A204.1 (cell line): ENCODE measurements around the gene CCND3.
"Not testable (repeated sequence)": the region's sequence is repeated elsewhere in the genome, so short reads cannot be mapped to it uniquely, and the experiment has no call there.

Source experiments
- FAIRE-seq: peaks from 2 replicates; lab custom pipeline; 2012; peaks lifted over from hg19 to GRCh38; lab: Jason Lieb, UNC

CCND3 gene

DNA sequence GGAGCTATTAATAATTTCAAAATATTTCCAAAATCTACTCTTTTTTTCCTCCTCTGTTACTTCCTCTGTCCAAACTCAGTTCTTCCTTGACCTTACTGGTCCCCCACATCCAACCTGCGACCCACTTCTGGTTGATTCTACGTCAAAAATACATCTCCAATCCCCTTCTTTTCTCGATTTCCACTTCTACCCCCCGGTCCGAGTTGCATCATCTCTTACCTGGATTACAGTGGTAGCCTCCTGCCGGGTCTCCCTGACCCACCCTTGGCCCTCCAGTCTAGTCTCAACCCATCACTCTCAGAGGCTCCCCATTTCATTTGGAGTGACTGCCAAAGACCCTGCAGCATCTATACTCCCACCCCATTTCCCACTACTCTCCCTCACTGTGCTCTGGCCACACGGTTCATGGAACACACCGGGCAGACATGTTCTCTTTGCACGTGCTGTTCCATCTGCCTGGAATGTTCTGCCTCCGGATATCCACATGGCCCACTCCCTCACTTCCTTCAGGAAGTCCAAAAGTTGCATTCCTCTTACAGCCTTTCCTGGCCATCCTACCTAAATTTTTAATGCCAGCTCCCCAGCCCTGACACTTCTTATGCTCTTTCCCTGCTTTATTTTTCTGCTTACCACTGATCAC is 6.1 kb upstream of the CCND3 start:
- FAIRE-seq: no peak

- FAIRE-seq: no peak
These were observed 1.8 kb upstream of the CCND3 start for GRCh38 chr6:41943456-41943855.

DNA sequence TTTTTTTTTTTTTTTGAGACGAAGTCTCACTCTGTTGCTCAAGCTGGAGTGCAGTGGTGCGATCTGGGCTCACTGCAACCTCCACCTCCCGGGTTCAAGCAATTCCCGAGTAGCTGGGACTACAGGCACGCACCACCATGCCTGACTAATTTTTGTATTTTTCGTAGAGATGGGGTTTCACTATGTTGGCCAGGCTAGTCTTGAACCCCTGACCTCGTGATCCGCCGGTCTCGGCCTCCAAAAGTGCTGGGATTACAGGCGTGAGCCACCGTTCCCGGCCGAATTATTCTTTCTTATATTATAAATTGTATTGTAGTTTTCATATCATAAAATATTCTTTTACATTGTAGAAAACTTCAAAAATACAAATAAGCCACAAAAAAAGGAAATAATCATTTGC is 1.3 kb upstream of the CCND3 start:
- FAIRE-seq: not testable (repeated sequence)

GRCh38 chr6:41942067-41942851 is 651 bp upstream of the CCND3 start:
- no peak for FAIRE-seq

DNA sequence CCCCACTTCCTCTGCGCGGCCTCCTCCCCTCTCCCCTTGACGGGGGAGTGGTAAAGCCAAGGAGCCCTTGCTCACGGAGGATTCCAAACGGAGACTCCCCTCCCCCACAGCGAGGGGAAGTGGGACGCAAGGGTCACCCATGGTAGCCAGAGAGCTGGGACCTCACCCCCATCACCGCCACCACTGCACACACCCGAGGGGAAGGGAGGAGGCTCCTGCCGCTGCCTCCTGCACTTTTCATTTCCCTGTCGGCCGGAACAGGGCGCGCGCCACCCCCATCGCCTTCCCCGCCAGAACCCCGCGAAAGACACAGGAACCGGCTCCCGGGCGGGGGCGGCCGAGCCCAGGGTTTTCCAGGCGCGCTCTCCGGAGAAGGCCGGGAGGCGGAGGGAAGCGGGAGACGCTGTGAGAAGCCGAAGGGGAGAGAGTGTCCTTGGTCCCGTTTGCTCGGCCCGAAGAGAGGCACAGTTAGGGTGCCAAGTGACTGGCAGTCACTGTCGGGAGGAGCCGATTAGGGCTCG is 789 bp downstream of the CCND3 start:
- FAIRE-seq: no peak

DNA sequence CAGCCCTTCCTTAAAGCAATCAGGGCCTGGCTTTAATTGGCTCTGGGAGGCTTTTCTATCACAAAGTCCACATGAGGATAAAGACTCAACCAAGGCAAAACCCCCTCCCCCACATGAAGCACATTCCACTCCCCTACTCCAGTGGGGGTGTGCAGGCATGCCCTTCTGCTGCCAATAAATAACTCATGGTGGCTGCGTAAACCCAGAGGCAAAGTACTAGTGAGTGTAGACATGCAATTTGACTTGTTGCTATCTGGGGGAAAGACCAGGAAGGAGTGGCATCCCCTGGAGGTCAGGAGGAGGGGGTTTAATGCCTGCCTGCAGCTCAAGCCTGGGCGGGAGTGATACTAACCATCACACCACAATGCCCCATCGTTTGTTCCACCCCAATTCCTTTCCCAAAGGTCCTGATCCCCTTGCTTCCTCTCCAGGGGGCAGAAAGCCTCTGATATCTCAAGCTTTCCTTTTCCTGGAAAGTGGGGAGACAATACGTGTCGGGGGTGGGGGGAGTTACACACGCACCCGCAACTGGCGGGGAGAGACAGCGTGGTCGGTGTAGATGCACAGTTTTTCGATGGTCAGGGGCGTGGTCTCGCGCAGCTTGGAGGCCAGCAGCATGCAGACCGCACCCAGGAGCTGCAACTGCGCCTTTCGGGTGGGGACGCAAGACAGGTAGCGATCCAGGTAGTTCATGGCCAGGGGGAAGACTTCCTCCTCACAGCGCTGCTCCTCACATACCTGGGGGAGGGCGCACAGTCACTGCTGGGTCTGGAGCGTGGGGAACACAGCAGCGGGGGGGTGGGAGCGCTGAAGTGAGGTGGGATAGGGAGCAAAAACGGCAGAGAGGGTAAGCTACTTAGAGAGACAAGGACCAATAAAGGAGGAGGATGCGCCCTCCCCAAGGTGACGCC is 1.5 kb downstream of the CCND3 start:
- no peak for FAIRE-seq

DNA sequence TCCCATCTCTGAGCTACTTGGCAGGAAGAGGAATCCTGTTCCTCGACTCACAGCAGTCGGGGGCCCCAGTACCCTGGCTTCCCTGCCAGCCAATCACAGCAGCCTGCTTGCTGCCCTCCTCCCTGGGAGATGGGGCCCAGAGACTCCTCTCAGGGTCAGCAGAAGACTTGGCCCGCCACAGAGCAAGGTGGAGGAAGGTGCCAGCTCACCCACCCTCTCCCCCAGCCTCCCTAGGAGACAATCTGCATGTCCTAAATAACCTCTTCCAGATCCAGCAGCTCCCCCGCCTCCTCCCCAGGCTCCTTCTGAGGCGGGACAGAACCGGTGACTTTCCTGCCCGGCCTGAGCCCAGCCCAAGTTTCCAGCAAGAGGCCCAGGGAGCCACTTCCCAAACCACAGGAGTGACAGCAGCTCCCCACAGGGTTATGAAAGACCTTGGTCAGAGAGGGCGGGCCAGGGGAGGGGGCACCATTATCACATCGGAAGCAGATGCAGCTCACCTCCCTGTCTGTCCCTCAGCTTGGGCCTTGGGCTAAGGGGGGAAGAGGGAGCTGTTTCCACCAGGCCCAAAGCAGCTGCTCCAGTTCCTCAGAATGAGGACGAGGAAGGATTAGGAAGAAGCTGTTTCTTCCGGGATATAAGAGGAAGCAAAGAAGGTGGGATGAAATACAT is 2.3 kb downstream of the CCND3 start:
- no peak for FAIRE-seq

DNA sequence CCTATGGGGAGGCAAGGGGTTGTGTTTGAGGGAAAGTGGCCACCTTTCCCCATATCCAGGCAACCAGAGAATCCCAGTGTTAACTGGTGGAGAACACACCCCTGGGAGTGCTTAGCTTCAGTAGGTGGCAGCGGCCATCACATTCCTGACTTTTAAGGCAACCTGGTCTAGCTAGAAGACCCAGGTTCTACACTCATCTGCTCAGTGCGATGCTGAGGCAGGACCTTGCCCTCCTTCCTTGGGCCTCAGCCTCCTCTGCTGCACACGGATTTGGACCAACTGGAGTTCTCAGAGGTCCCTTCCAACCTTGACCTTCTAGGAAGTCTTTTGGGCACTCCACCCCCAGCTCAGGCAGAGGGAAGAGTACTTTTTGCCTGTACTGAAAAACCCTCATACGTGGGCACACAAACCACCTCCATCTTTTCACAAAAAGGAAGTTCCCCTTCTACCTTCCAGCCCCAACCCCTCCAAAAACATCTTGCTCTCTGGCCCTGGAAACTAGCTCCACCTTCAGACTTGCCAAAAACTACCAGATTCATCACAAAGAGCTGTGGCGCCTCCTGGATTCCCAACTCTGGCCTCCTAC is 2.9 kb downstream of the CCND3 start:
- FAIRE-seq: no peak

- FAIRE-seq: no peak
These were observed 3.6 kb downstream of the CCND3 start for GRCh38 chr6:41937861-41938574.

DNA sequence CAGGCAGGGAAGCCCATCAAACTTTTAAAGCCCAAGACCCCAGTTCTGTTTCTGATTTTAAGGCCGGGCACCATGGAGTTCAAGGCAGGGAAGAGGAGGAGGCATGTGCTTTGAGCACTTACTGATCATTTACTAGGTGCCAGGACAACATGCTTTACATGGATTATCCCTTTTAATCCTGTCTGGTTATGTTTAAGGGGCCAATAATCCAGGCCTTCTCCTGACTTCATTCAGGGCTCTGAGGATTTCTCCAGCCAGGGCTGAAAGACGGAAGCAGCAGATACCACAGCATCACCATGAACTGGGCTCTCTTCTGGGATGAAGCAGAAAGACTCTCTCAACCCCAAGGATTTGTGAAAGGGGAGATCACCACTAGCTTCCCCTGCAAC is 4.1 kb downstream of the CCND3 start:
- FAIRE-seq: no peak

GRCh38 chr6:41936073-41936837 is 5.4 kb downstream of the CCND3 start:
- FAIRE-seq: no peak

- FAIRE-seq: no peak
These were observed 5.9 kb downstream of the CCND3 start for GRCh38 chr6:41935685-41936072.

DNA sequence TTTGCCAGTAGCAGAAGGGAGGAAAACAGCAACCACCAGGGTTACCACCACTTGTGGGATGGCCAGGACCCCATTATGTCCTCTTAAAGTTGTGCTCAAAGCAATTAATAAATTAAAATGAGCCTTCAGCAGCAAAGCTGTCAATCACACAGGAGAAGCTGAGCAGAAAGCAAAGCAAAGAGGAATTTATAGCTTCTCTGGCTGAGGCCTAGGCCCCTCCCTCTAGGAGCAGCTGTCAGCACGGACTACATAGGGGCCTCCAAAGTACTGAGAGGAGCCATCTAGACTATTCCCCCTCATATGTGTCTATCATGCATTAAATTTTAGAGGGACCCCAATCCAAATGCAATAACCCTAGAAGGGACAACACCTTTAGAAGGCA is 6.4 kb downstream of the CCND3 start:
- FAIRE-seq: no peak

- FAIRE-seq: no peak
These were observed 7.1 kb downstream of the CCND3 start for GRCh38 chr6:41934278-41935192.

GRCh38 chr6:41932378-41932777 is 9.2 kb downstream of the CCND3 start:
- FAIRE-seq: no peak

DNA sequence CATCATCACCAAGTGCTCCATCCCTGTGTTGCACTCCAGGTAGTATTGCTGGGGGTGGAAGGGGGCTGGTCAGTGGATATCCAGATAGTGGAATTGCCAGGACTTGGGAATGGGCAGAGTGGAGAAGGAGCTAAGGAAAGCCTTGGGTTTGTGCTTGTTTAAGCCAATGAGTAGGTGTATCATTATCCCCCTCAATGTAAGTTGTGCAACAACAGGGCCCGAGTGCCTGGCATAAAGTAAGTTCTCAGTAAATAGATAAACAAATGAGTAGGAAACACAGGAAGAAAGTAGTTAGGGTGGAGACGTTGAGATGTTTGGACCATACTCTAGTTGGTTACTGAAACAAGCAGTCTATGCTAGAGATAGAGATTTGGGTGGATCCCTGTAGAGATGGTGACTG is 9.8 kb downstream of the CCND3 start:
- FAIRE-seq: no peak

DNA sequence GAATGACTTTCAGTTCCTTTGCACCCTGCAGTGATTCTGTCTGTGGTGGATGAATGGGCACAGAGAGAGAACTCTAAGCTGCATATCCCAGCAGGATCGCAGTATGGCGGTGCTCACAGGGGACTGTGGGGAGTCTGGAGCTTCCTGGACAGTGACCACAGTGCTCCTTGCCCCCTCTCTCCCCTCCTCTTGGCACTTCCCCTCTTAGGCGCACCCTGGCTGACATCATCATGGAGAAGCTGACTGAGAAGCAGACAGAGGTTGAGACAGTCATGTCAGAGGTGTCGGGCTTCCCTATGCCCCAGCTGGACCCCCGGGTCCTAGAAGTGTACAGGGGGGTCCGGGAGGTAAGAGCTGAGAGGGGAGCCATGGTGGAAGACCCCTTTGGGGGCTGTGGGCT is 11.7 kb downstream of the CCND3 start:
- FAIRE-seq: no peak

DNA sequence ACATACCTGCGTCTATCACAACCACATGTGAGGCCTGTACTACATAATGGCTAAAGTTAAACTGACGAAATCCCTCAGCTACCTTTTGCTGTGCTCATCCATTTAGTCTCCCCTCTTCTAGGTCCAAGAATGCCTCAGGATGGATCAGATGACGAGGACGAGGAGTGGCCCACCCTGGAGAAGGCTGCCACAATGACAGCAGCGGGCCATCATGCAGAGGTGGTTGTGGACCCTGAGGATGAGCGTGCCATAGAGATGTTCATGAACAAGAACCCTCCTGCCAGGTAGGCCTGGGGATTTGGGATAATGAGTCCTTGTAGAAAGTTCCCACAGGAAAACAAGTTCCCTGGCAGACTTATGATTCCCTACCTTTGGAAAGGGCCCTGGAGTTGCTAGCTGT is 14.4 kb downstream of the CCND3 start:
- FAIRE-seq: no peak

GRCh38 chr6:41922154-41922553 is 19.5 kb downstream of the CCND3 start:
- FAIRE-seq: no peak

GRCh38 chr6:41921712-41921998 is 20.0 kb downstream of the CCND3 start:
- no peak for FAIRE-seq
